B cell (primary cell): ENCODE data around the gene SCAF11. TPM values are rescaled to one million over a fixed set of nuclear protein-coding genes. Genes with fewer than 3 reads are reported as not detected.

Experiments
- ATAC-seq: fragments of 200-7000 bp; cut with Tn5 transposase; one replicate; pipeline ENCODE4 v1.10.0; 2021; ENCODE audit warnings: low read depth, mild to moderate bottlenecking, moderate number of reproducible peaks, moderate library complexity
- CTCF ChIA-PET: fragments of 350-600 bp; sonication (Branson Sonifier 250); formaldehyde crosslinking; loops from one replicate; lab custom pipeline; 2021; ENCODE audit warnings: antibody characterized with exemption, inconsistent platforms; lab: Charles Lee
- POLR2A ChIA-PET: fragments of 350-600 bp; sonication (Branson Sonifier 250); formaldehyde crosslinking; loops from one replicate; lab custom pipeline; 2021; ENCODE audit warnings: antibody characterized with exemption; lab: Charles Lee
- DNase-seq: peaks from one replicate; pipeline ENCODE4 v3.0.0; 2013
- H2AFZ ChIP-seq: 2 replicates; pipeline ENCODE4 v1.6.1; 2012; ENCODE audit warnings: mild to moderate bottlenecking, low read depth, low read length; ENCODE audit not compliant: insufficient read depth, poor library complexity, severe bottlenecking
- H3K27ac ChIP-seq, 2 donors: 1 replicate in 1 of 2; 2 replicates in 1 of 2; pipeline ENCODE4 v1.5.1; 2012 to 2013; ENCODE audit warnings: low read length in 2 of 2, mild to moderate bottlenecking in 2 of 2, moderate library complexity in 1 of 2
- H3K27me3 ChIP-seq, 4 experiments: fragments of 200-600 bp in 1 of 4; sonication (generic) in 1 of 4; replicated peaks in 1 of 4; 1 replicate in 2 of 4; 2 replicates in 2 of 4; pipeline versions ENCODE4 v1.6.1 to v1.7.0; 2013 to 2016; ENCODE audit warnings: low read length in 3 of 4, mild to moderate bottlenecking in 2 of 4, mixed read lengths in 1 of 4, moderate library complexity in 1 of 4; ENCODE audit not compliant: insufficient read depth in 4 of 4, control insufficient read depth in 3 of 4; ENCODE audit errors: control extremely low read depth in 1 of 4
- H3K36me3 ChIP-seq, 2 experiments: replicated peaks in 1 of 2; 1 replicate in 1 of 2; 2 replicates in 1 of 2; pipeline versions ENCODE4 v1.6.1 to v1.7.1; 2013; ENCODE audit warnings: low read length in 1 of 2; ENCODE audit not compliant: insufficient read depth in 2 of 2, control insufficient read depth in 1 of 2; ENCODE audit errors: control extremely low read depth in 1 of 2, extremely low read depth in 1 of 2
- H3K4me1 ChIP-seq, 2 donors: fragments of 200-600 bp in 1 of 2; sonication (generic) in 1 of 2; 1 replicate in 1 of 2; 2 replicates in 1 of 2; pipeline versions ENCODE4 v1.5.1 to v1.6.1; 2013 to 2017; ENCODE audit warnings: low read length in 2 of 2; ENCODE audit not compliant: control insufficient read depth in 2 of 2, insufficient read depth in 2 of 2
- H3K4me2 ChIP-seq: replicated peaks from 2 replicates; pipeline ENCODE3; 2012; ENCODE audit warnings: mild to moderate bottlenecking, low read depth, low read length; ENCODE audit not compliant: poor library complexity, severe bottlenecking
- H3K4me3 ChIP-seq, 5 experiments: fragments of 200-600 bp in 1 of 5; sonication (generic) in 1 of 5; 1 replicate in 3 of 5; 2 replicates in 2 of 5; pipeline versions ENCODE4 v1.5.1 to v1.7.0; 2011 to 2016; ENCODE audit warnings: low read length in 4 of 5, mild to moderate bottlenecking in 4 of 5, low read depth in 2 of 5, control low read depth in 1 of 5, moderate library complexity in 1 of 5; ENCODE audit not compliant: insufficient read depth in 1 of 5; ENCODE audit errors: control extremely low read depth in 1 of 5, extremely low read depth in 1 of 5
- H3K79me2 ChIP-seq: fragments of 200-600 bp; sonication (generic); one replicate; pipeline ENCODE4 v1.6.0; 2016; ENCODE audit warnings: low read length; ENCODE audit not compliant: control insufficient read depth, insufficient read depth
- H3K9ac ChIP-seq: fragments of 200-600 bp; sonication (generic); 2 replicates; pipeline ENCODE4 v1.6.1; 2017; ENCODE audit warnings: mild to moderate bottlenecking, low read length, moderate library complexity
- H3K9me3 ChIP-seq, 3 donors: one replicate each; pipeline versions ENCODE4 v1.6.1 to v1.7.1; 2013; ENCODE audit warnings: low read length in 2 of 3; ENCODE audit not compliant: control insufficient read depth in 2 of 3, insufficient read depth in 1 of 3; ENCODE audit errors: control extremely low read depth in 1 of 3
- H4K20me1 ChIP-seq: 2 replicates; pipeline ENCODE4 v1.6.0; 2012; ENCODE audit warnings: mild to moderate bottlenecking, low read length; ENCODE audit not compliant: insufficient read depth, control insufficient read depth, poor library complexity, severe bottlenecking
- H3K27ac Mint-ChIP-seq: one replicate; pipeline ENCODE4 v1.8.0; 2021; ENCODE audit warnings: mixed read lengths
- H3K27me3 Mint-ChIP-seq: one replicate; pipeline ENCODE4 v1.8.0; 2021; ENCODE audit warnings: mixed read lengths
- H3K4me1 Mint-ChIP-seq: one replicate; pipeline ENCODE4 v1.8.0; 2021; ENCODE audit warnings: mixed read lengths
- H3K4me3 Mint-ChIP-seq: one replicate; pipeline ENCODE4 v1.8.0; 2021; ENCODE audit warnings: mixed read lengths
- H3K9me3 Mint-ChIP-seq: one replicate; pipeline ENCODE4 v1.8.0; 2022; ENCODE audit warnings: mixed read lengths; ENCODE audit not compliant: insufficient read depth
- CTCF ChIP-seq: fragments of 200-600 bp; IDR thresholded peaks from one replicate; pipeline ENCODE4 v1.8.0; 2022; ENCODE audit warnings: antibody characterized with exemption, mild to moderate bottlenecking
- EZH2 ChIP-seq: IDR thresholded peaks from 2 replicates; pipeline ENCODE4 v1.6.1; 2012; ENCODE audit warnings: borderline replicate concordance, low read depth, mild to moderate bottlenecking, moderate library complexity, low read length; ENCODE audit not compliant: insufficient read depth, poor library complexity, severe bottlenecking
- WGBS: methylation state at CpG from one replicate; pipeline ENCODE4 v1.1.5; 2013; ENCODE audit warnings: missing lambda C conversion rate; ENCODE audit not compliant: insufficient coverage; 5-methylcytosine and 5-hydroxymethylcytosine counted together
- intact Hi-C: fragments of 100-400 bp; cut with micrococcal nuclease; formaldehyde crosslinking; loops from one replicate; pipeline ENCODE4 v1.10.0; 2022
- polyA plus RNA-seq: library from polyadenylated mRNA; depleted of rRNA; stranded (reverse); fragments of >200 nt; gene quantifications from 2 replicates; pipeline ENCODE4 v1.2.3, GENCODE V29; 2012
- small RNA-seq: library from RNA; depleted of rRNA; stranded (forward); fragments of <200 nt; gene quantifications from one replicate; pipeline ENCODE3, GENCODE V24; 2012; ENCODE audit warnings: low replicate concordance, low read depth; ENCODE audit not compliant: insufficient read length
- total RNA-seq, 2 donors: library from RNA; stranded (reverse); fragments of 120-200 nt in 1 of 2; gene quantifications; 1 replicate in 1 of 2; 2 replicates in 1 of 2; pipeline versions ENCODE4 v1.2.3 to v1.2.4, GENCODE V29; 2013 to 2022

SCAF11 gene
- total and polyA plus RNA-seq, 2 donors (not counting 1 experiment from before 2014, with no cell fraction given): 76.1 to 247 TPM

- no peak overlapping the region for H3K4me3 ChIP-seq
- ATAC-seq (no peak), DNase-seq (no peak)
- peaks cover 15% of the 10 kb centered on the region for H3K4me1 Mint-ChIP-seq
- H3K4me1 ChIP-seq: no peaks in the 10 kb centered on the region
- H3K4me2 ChIP-seq: no peak overlapping the region
- WGBS: 14% methylated on average over 1 of the region's 7 CpGs
- no peak overlapping the region for H2AFZ ChIP-seq
- H3K27me3 Mint-ChIP-seq: no peaks in the 10 kb centered on the region
- no peaks in the 10 kb centered on the region for H3K27me3 ChIP-seq
- H3K27ac Mint-ChIP-seq: no peak overlapping the region
- TF ChIP-seq CTCF (no peak), EZH2 (no peak)
- intact Hi-C loops: no loop called here
- no peak overlapping the region for H3K27ac ChIP-seq
- H3K36me3 ChIP-seq: peaks cover 12 to 34% of the 10 kb centered on the region in 2 experiments
- no peak overlapping the region for H3K9ac ChIP-seq
- ChIA-PET CTCF (interaction anchor here (1.3 to 1.9 kb wide), 2 partner anchors 16 to 329 kb away, joined by 5 to 6 read pairs; no protein-coding TSS in a partner anchor), POLR2A (no interaction called here)
- H3K9me3 ChIP-seq: peaks cover 0 to 2% (median 0%) of the 10 kb centered on the region in 3 donors
- H3K79me2 ChIP-seq: no peaks in the 10 kb centered on the region
- no peaks in the 10 kb centered on the region for H4K20me1 ChIP-seq
- no peak overlapping the region for H3K4me3 Mint-ChIP-seq
- H3K9me3 Mint-ChIP-seq: no peaks in the 10 kb centered on the region
Measured at GRCh38 chr12:45872446-45872845, 117.9 kb downstream of the SCAF11 start.

Small RNAs within 50 kb of the gene (small RNA-seq; reads per million reads assigned to genes)
- not detected for gene RN7SL246P
